Measurements from ENCODE around the gene GNAS.

GNAS gene

GRCh38 chr20:58910473-58910872 lies 58.0 kb downstream of the GNAS start:
- TF ChIP-seq POLR2A (IDR thresholded peaks at IDR 0.05; ENCODE audit: low read length) (no peak), GATA1 (IDR thresholded peaks at IDR 0.05; ENCODE audit: low read depth, low read length) (no peak)
- no peak for DNase-seq

DNA sequence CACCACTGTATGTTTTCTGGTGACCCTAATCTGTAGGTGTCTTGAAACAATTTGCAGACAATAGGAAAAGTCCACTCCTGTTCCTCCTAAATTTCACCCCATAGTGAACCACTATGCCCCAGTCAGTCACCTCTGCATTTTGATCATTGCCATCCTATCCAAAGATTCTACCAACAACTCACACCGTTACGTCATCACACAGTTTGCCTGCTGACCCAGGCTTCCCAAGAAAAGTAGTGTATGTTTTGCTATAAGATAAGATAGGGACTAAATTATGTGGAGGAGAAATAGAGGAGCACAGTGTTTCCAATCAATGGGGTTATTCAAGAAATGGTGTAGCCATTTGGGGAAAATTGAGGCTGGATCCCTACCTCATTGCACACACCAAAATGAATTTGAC lies 58.8 kb downstream of the GNAS start:
- no peak for DNase-seq

GRCh38 chr20:58911970-58912369 lies 59.5 kb downstream of the GNAS start:
- TF ChIP-seq POLR2A (IDR thresholded peaks at IDR 0.05; ENCODE audit: low read length) (no peak), GATA1 (IDR thresholded peaks at IDR 0.05; ENCODE audit: low read depth, low read length) (no peak)

More for the DNA sequence above, 58.8 kb downstream of the GNAS start:
- TF ChIP-seq POLR2A (IDR thresholded peaks at IDR 0.05; ENCODE audit: low read length): no peak
- TF ChIP-seq GATA1 (IDR thresholded peaks at IDR 0.05; ENCODE audit: low read depth, low read length): no peak

DNA sequence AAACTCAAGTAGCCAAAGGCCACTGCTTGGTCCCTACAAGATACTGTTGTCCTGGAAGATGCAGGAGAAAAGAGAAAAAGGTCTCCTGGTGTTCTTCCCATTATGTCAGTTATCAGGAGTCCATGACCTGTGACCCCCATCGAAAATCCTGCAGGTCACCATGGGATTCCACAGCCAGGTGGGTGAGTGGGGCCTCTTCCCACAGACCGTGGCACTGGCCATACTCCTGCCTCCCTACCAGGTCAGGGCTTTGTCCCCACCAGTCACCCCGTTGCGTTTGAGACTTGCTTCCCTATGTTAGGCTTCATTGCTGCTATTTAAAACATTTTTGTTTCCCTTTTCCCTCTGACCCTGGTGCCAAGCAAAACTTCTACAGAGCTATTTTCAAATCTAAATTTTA lies 60.6 kb downstream of the GNAS start:
- no peak for DNase-seq
- TF ChIP-seq POLR2A (IDR thresholded peaks at IDR 0.05; ENCODE audit: low read length) (no peak), GATA1 (IDR thresholded peaks at IDR 0.05; ENCODE audit: low read depth, low read length) (no peak)

More at GRCh38 chr20:58911970-58912369, 59.5 kb downstream of the GNAS start:
- DNase-seq: no peak

GRCh38 chr20:58918621-58919020 lies 66.1 kb downstream of the GNAS start:
- TF ChIP-seq GATA1 (IDR thresholded peaks at IDR 0.05; ENCODE audit: low read depth, low read length) (no peak), POLR2A (IDR thresholded peaks at IDR 0.05; ENCODE audit: low read length) (no peak)
- DNase-seq: no peak

GRCh38 chr20:58921564-58921963 lies 69.0 kb downstream of the GNAS start:
- no peak for DNase-seq
- TF ChIP-seq GATA1 (IDR thresholded peaks at IDR 0.05; ENCODE audit: low read depth, low read length) (no peak), POLR2A (IDR thresholded peaks at IDR 0.05; ENCODE audit: low read length) (no peak)

DNA sequence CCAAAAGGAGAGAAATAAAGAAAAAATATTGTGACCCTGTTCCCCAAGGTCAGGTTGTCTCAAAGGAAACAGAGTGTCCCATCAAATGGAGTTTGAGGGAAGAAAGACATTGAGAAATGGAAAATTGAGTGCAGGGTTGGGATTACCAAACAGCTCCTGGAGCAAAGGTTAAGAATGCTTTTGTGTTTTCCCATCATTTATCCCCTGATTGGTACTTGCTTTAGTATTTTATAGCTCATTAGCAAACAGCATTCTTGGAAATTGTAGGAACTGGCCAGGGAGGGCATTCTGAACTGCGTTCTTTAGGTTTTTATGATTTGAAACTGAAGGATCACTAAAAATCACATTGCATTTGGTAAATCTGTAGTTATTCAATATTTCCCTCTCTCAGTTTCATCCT lies 69.5 kb downstream of the GNAS start:
- DNase-seq: no peak
- no peak for TF ChIP-seq GATA1 (IDR thresholded peaks at IDR 0.05; ENCODE audit: low read depth, low read length)
- no peak for TF ChIP-seq POLR2A (IDR thresholded peaks at IDR 0.05; ENCODE audit: low read length)

DNA sequence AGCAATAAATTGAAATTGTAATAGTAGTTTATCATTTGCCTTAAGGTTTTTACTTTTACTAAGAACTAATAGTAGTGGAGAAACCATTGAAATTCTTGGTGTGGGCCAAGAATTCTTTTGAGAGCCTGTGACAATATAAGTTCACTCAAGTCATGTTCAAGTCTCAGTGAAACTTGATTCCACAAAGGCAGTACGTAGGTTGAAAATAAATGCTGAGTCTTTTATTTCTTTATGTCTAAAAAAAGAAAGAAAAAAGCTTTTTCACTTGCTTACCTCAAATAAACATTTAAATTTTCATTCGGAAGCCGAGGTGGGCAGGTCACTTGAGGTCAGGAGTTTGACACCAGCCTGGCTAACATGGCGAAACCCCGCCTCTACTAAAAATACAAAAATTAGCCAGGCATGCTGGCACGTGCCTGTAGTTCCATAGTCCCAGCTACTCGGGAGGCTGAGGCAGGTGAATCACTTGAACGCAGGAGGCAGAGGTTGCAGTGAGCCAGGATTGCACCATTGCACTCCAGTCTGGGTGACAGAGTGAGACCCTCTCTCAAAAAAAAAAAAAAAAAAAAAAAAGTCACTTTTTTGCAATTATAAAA lies 70.7 kb downstream of the GNAS start:
- TF ChIP-seq GATA1 (IDR thresholded peaks at IDR 0.05; ENCODE audit: low read depth, low read length) (no peak), POLR2A (IDR thresholded peaks at IDR 0.05; ENCODE audit: low read length) (no peak)
- no peak for DNase-seq

- TF ChIP-seq POLR2A (IDR thresholded peaks at IDR 0.05; ENCODE audit: low read length) (no peak), GATA1 (IDR thresholded peaks at IDR 0.05; ENCODE audit: low read depth, low read length) (no peak)
- DNase-seq: no peak
Measured at GRCh38 chr20:58926802-58927489, 74.4 kb downstream of the GNAS start.

GRCh38 chr20:58927490-58928061 lies 75.1 kb downstream of the GNAS start:
- no peak for DNase-seq
- TF ChIP-seq GATA1 (IDR thresholded peaks at IDR 0.05; ENCODE audit: low read depth, low read length): no peak
- no peak for TF ChIP-seq POLR2A (IDR thresholded peaks at IDR 0.05; ENCODE audit: low read length)

DNA sequence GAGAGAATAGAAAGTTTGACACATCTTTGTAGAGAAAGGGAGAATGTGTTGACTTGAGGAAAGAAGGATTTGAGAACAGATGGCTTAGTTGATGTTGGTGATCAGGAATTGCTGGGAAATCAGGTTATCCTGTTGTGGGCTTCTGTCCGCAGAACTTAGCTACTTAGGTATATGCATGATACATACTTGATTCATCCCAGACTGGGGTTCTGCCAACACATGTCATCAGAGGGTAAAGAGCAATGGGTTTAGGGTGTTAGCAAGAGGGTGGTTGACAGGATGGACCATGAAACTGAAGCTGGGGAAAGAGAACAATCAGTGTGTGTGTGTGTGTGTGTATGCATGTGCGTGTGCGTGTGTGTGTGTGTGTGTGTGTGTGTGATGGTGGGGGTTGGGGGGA lies 78.0 kb downstream of the GNAS start:
- TF ChIP-seq POLR2A (IDR thresholded peaks at IDR 0.05; ENCODE audit: low read length): no peak
- TF ChIP-seq GATA1 (IDR thresholded peaks at IDR 0.05; ENCODE audit: low read depth, low read length): no peak
- no peak for DNase-seq

- TF ChIP-seq GATA1 (IDR thresholded peaks at IDR 0.05; ENCODE audit: low read depth, low read length) (no peak), POLR2A (IDR thresholded peaks at IDR 0.05; ENCODE audit: low read length) (no peak)
- DNase-seq: no peak
Measured at GRCh38 chr20:58932170-58932569, 79.7 kb downstream of the GNAS start.

DNA sequence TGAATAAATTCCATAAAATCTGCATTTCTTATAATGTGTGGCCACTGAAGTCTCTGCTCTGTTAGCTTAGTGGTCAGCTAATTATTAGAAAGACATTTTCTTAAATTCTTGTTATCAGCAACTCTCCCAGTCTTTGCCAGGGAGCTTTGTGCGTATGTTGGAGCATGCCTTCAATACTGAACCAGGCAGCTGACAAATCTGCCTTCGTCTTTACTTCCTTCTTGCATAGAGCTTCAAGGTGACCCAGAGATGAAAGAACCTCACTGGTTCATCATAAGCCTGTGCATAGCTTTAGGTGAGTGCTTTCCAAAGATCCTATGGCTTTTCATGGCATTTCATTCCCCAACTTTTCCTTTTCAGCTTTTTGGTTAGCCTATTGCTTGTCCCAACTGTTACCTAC lies 85.6 kb downstream of the GNAS start:
- TF ChIP-seq POLR2A (IDR thresholded peaks at IDR 0.05; ENCODE audit: low read length) (no peak), GATA1 (IDR thresholded peaks at IDR 0.05; ENCODE audit: low read depth, low read length) (no peak)

DNA sequence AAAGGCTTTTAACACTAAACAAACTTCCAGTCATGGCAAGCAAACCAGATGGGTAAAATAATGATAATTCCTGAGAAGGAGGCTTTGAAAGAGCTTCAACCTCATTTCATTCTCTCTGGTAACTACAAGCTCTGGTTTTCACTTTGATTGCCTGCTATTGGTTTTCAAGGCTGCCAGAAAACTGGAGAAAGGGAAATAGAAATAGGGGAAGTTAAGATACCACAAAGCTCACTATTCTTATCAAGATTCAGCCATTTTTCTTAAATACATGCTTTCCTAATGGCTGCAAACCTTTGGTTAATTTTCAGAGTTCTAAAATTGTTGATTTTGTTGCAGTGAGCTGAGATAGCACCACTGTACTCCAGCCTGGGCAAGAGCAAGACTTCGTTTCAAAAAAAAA lies 86.0 kb downstream of the GNAS start:
- no peak for DNase-seq
- TF ChIP-seq GATA1 (IDR thresholded peaks at IDR 0.05; ENCODE audit: low read depth, low read length): no peak
- no peak for TF ChIP-seq POLR2A (IDR thresholded peaks at IDR 0.05; ENCODE audit: low read length)

More for the DNA sequence above, 85.6 kb downstream of the GNAS start:
- DNase-seq: no peak

DNA sequence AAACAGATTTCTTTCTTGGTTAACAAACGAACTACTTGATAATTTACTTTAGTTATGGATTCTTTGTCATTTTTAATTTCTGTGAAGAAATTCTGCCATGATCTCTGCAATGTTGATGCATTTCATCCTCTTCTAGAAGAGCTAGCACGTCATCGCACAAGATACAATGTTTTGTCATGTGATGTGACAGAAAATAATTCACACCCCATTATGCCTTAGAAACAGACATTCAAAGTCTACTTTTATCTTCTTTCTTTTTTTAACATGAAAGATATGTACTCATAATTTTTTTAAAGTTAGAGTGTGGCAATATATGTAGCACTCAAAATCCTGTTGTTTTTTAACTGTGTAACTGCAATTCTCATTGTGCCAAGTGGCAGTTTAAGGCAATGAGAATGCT lies 89.0 kb downstream of the GNAS start:
- TF ChIP-seq GATA1 (IDR thresholded peaks at IDR 0.05; ENCODE audit: low read depth, low read length): no peak
- TF ChIP-seq POLR2A (IDR thresholded peaks at IDR 0.05; ENCODE audit: low read length): no peak
- no peak for DNase-seq
